DOHH2 (cell line): Measurements from ENCODE around the gene INSYN2A.

Experiments
- H3F3A ChIP-seq: fragments of 200-600 bp; sonication (generic), shearing (Covaris generic); 2 replicates; pipeline ENCODE4 v1.6.0; 2016; ENCODE audit warnings: antibody characterized with exemption, mild to moderate bottlenecking; ENCODE audit not compliant: control insufficient read depth, insufficient read depth
- H3K27ac ChIP-seq: fragments of 200-600 bp; sonication (generic); 2 replicates; pipeline ENCODE4 v1.5.1; 2014; ENCODE audit warnings: low read depth, mild to moderate bottlenecking, low read length, moderate library complexity
- H3K27me3 ChIP-seq: fragments of 200-600 bp; sonication (generic); 2 replicates; pipeline ENCODE4 v1.6.1; 2014; ENCODE audit warnings: mild to moderate bottlenecking, low read length, mixed read lengths; ENCODE audit not compliant: control insufficient read depth
- H3K36me3 ChIP-seq: fragments of 200-600 bp; sonication (generic); 2 replicates; pipeline ENCODE4 v1.6.1; 2014; ENCODE audit warnings: mild to moderate bottlenecking, low read length, moderate library complexity, mixed read lengths; ENCODE audit not compliant: control insufficient read depth
- H3K4me1 ChIP-seq: fragments of 200-600 bp; sonication (generic); 2 replicates; pipeline ENCODE4 v1.6.1; 2014; ENCODE audit warnings: mild to moderate bottlenecking, low read length, mixed read lengths; ENCODE audit not compliant: control insufficient read depth
- H3K4me2 ChIP-seq: fragments of 200-600 bp; sonication (generic); 2 replicates; pipeline ENCODE4 v1.6.0; 2014; ENCODE audit warnings: mild to moderate bottlenecking, low read length, moderate library complexity
- H3K4me3 ChIP-seq: fragments of 200-600 bp; sonication (generic); 2 replicates; pipeline ENCODE4 v1.5.1; 2014; ENCODE audit warnings: mild to moderate bottlenecking, low read length, mixed read lengths
- H3K79me2 ChIP-seq: fragments of 200-600 bp; sonication (generic); 2 replicates; pipeline ENCODE4 v1.6.1; 2014; ENCODE audit warnings: mild to moderate bottlenecking, low read length, mixed read lengths; ENCODE audit not compliant: control insufficient read depth
- H3K9me2 ChIP-seq: fragments of 200-600 bp; sonication (generic); replicated peaks from 2 replicates; pipeline ENCODE4 v1.6.1; 2014; ENCODE audit warnings: mild to moderate bottlenecking, low read length, mixed read lengths; ENCODE audit not compliant: control insufficient read depth
- H3K9me3 ChIP-seq: fragments of 200-600 bp; sonication (generic); 2 replicates; pipeline ENCODE4 v1.6.1; 2014; ENCODE audit warnings: antibody characterized with exemption, low read length, mixed read lengths; ENCODE audit not compliant: control insufficient read depth, insufficient read depth
- H4K20me1 ChIP-seq: fragments of 200-600 bp; sonication (generic); 2 replicates; pipeline ENCODE4 v1.6.0; 2014; ENCODE audit warnings: low read depth, mild to moderate bottlenecking, antibody characterized with exemption, low read length, moderate library complexity; ENCODE audit not compliant: control insufficient read depth, insufficient read depth
- EZH2phosphoT487 ChIP-seq: fragments of 200-600 bp; sonication (generic); IDR thresholded peaks from 2 replicates; pipeline ENCODE4 v1.6.1; 2017; ENCODE audit warnings: borderline replicate concordance, mild to moderate bottlenecking, antibody characterized with exemption, low read length, moderate library complexity, mixed read lengths
- TF ChIP-seq, protein P1 (sequence below): fragments of 200-600 bp; sonication (generic); IDR thresholded peaks from one replicate; pipeline ENCODE4 v1.5.1; 2014; ENCODE audit warnings: antibody characterized with exemption, mild to moderate bottlenecking, low read depth, low read length; ENCODE audit not compliant: poor library complexity, severe bottlenecking

Gene INSYN2A

GRCh38 chr10:127159648-127160245, 36.6 kb downstream of the INSYN2A start:
- H3K27me3 ChIP-seq, result no peaks in the 10 kb centered on the region
- H3K36me3 ChIP-seq, result no peaks in the 10 kb centered on the region
- H4K20me1 ChIP-seq, result no peaks in the 10 kb centered on the region
- H3K27ac ChIP-seq, result no peak overlapping the region
- no peaks in the 10 kb centered on the region for H3F3A ChIP-seq
- TF ChIP-seq, protein P1, sequence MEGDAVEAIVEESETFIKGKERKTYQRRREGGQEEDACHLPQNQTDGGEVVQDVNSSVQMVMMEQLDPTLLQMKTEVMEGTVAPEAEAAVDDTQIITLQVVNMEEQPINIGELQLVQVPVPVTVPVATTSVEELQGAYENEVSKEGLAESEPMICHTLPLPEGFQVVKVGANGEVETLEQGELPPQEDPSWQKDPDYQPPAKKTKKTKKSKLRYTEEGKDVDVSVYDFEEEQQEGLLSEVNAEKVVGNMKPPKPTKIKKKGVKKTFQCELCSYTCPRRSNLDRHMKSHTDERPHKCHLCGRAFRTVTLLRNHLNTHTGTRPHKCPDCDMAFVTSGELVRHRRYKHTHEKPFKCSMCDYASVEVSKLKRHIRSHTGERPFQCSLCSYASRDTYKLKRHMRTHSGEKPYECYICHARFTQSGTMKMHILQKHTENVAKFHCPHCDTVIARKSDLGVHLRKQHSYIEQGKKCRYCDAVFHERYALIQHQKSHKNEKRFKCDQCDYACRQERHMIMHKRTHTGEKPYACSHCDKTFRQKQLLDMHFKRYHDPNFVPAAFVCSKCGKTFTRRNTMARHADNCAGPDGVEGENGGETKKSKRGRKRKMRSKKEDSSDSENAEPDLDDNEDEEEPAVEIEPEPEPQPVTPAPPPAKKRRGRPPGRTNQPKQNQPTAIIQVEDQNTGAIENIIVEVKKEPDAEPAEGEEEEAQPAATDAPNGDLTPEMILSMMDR, result no peak
- no peak for TF ChIP-seq EZH2phosphoT487
- H3K9me2 ChIP-seq, result no peaks in the 10 kb centered on the region
- H3K9me3 ChIP-seq, result no peaks in the 10 kb centered on the region
- no peak overlapping the region for H3K4me3 ChIP-seq
- H3K4me2 ChIP-seq, result no peak overlapping the region
- H3K4me1 ChIP-seq, result no peaks in the 10 kb centered on the region
- H3K79me2 ChIP-seq, result no peaks in the 10 kb centered on the region

- Histone ChIP-seq H3K79me2 (no peaks in the 10 kb centered on the region), H3F3A (no peaks in the 10 kb centered on the region), H3K27me3 (no peaks in the 10 kb centered on the region), H3K36me3 (no peaks in the 10 kb centered on the region), H3K9me3 (no peaks in the 10 kb centered on the region), H3K9me2 (no peaks in the 10 kb centered on the region), H3K4me1 (no peaks in the 10 kb centered on the region), H3K4me2 (no peak overlapping the region), H3K27ac (no peak overlapping the region), H4K20me1 (no peaks in the 10 kb centered on the region), H3K4me3 (no peak overlapping the region)
- TF ChIP-seq, protein P1, result no peak
- no peak for TF ChIP-seq EZH2phosphoT487
Measured at GRCh38 chr10:127158662-127159061, 37.7 kb downstream of the INSYN2A start.

- Histone ChIP-seq H3K4me1 (no peaks in the 10 kb centered on the region), H3K4me3 (no peak overlapping the region), H3F3A (no peaks in the 10 kb centered on the region), H3K27me3 (no peaks in the 10 kb centered on the region), H4K20me1 (no peaks in the 10 kb centered on the region), H3K79me2 (no peaks in the 10 kb centered on the region), H3K36me3 (no peaks in the 10 kb centered on the region), H3K9me3 (no peaks in the 10 kb centered on the region), H3K27ac (no peak overlapping the region), H3K9me2 (no peaks in the 10 kb centered on the region), H3K4me2 (no peak overlapping the region)
- TF ChIP-seq, protein P1, result no peak
- no peak for TF ChIP-seq EZH2phosphoT487
Measured at GRCh38 chr10:127157506-127158200, 38.7 kb downstream of the INSYN2A start.
